Activated T-helper 17 cell treated with anti-CD3 and anti-CD28 coated beads, Interleukin-2, amount 50 U/mL, for 72 hours (primary cell): Measurements from ENCODE around the gene PYGB. TPM values are rescaled to one million over a fixed set of nuclear protein-coding genes. Genes with fewer than 3 reads are reported as not detected.

ENCODE experiments used
- total RNA-seq, 2 donors: library from RNA; stranded (reverse); gene quantifications; one replicate each; pipeline ENCODE4 v1.2.3, GENCODE V29; 2022

The PYGB gene
- total RNA-seq, 2 donors from 2014 or later = 15.4 to 27.0 TPM

Other genes starting within 250 kb of the PYGB start
- 10 to 100 TPM in 1 of 2 donors, 1 to 10 TPM in 1; 8.4 to 23.3 TPM for gene ACSS1, start 189.9 kb upstream of the PYGB start, total RNA-seq
- not detected for gene VSX1, start 165.9 kb upstream of the PYGB start, total RNA-seq
- gene ENTPD6, start 52.4 kb upstream of the PYGB start, total RNA-seq = 10 to 100 TPM; 40.0 to 46.2 TPM
- 10 to 100 TPM; 11.2 to 23.0 TPM for gene ABHD12, start 142.8 kb downstream of the PYGB start, total RNA-seq
- gene GINS1, start 159.6 kb downstream of the PYGB start, total RNA-seq = 10 to 100 TPM; 20.9 to 31.1 TPM